Fibroblast of skin of scalp (primary cell): ENCODE results near the gene GZMH. TPM values are rescaled to one million over a fixed set of nuclear protein-coding genes. Genes with fewer than 3 reads are reported as not detected.
"Not testable (repeated sequence)": the region's sequence is repeated elsewhere in the genome, so short reads cannot be mapped to it uniquely, and the experiment has no call there.

Experiments used
- DNase-seq: peaks from one replicate; pipeline ENCODE4 v3.0.0-alpha.2; 2013
- polyA plus RNA-seq, 2 experiments: library from polyadenylated mRNA; unstranded; fragments of 120-200 nt; gene quantifications; one replicate each; pipeline ENCODE4 v1.2.1, GENCODE V29; 2013; ENCODE audit not compliant: insufficient read length in 2 of 2

Gene GZMH, protein sequence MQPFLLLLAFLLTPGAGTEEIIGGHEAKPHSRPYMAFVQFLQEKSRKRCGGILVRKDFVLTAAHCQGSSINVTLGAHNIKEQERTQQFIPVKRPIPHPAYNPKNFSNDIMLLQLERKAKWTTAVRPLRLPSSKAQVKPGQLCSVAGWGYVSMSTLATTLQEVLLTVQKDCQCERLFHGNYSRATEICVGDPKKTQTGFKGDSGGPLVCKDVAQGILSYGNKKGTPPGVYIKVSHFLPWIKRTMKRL
- not detected for polyA plus RNA-seq (2013, experiment 1 of 2; ENCODE audit: insufficient read length)
- not detected for polyA plus RNA-seq (2013, experiment 2 of 2; ENCODE audit: insufficient read length)

- no peak for DNase-seq
These were observed at the start of gene GZMH for GRCh38 chr14:24609655-24610344. TSS of gene GZMH (minus strand) at chr14:24609685. CDS start at chr14:24609613, 72 bp downstream.

GRCh38 chr14:24648361-24648760 lies 38.9 kb upstream of the GZMH start:
- not testable (repeated sequence) for DNase-seq

- no peak for DNase-seq
These were observed 30.4 kb upstream of the GZMH start for GRCh38 chr14:24639905-24640304.

GRCh38 chr14:24639270-24639669 lies 29.8 kb upstream of the GZMH start:
- DNase-seq: no peak

- no peak for DNase-seq
These were observed 24.7 kb upstream of the GZMH start, which contains the start of gene GZMB for GRCh38 chr14:24634158-24634557. TSS of gene GZMB (minus strand) at chr14:24634190. CDS start at chr14:24634160, 30 bp downstream.

- no peak for DNase-seq
These were observed 23.9 kb upstream of the GZMH start for GRCh38 chr14:24633353-24633752.

DNA sequence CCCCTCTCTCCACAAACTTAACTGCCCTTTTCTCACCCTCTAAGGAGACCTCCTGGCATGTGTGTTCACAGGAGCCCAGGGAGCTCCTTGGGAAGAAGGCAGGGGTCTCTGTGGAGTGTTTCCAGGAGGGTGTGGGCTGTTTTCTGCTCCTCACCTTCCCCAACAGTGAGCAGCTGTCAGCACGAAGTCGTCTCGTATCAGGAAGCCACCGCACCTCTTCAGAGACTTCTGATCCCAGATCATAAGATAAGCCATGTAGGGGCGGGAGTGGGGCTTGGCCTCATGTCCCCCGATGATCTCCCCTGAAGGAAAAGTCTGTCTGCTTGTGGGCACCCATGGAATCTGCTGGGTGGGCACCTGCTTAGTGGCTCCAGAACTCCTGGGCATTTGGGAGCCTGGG lies 23.3 kb upstream of the GZMH start:
- DNase-seq: no peak

DNA sequence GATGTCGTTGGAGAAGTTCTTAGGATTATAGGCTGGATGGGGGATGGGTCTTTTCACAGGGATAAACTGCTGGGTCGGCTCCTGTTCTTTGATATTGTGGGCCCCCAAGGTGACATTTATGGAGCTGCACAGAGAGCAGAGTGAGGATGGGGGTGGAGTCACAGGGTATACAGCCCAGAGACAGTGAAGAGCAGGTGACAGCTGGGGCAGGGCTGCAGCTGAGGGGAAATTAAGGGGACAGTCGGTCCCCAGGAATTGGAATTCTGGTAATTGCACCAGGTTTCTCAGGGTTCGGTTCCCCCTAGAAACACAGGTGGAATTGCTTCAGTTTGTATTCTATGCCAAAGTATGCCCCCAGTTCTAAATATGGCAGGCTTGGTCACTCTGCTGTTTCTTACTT lies 22.9 kb upstream of the GZMH start:
- DNase-seq: no peak

GRCh38 chr14:24631749-24632335 lies 22.4 kb upstream of the GZMH start:
- no peak for DNase-seq

- no peak for DNase-seq
These were observed 21.5 kb upstream of the GZMH start for GRCh38 chr14:24630872-24631477.

DNA sequence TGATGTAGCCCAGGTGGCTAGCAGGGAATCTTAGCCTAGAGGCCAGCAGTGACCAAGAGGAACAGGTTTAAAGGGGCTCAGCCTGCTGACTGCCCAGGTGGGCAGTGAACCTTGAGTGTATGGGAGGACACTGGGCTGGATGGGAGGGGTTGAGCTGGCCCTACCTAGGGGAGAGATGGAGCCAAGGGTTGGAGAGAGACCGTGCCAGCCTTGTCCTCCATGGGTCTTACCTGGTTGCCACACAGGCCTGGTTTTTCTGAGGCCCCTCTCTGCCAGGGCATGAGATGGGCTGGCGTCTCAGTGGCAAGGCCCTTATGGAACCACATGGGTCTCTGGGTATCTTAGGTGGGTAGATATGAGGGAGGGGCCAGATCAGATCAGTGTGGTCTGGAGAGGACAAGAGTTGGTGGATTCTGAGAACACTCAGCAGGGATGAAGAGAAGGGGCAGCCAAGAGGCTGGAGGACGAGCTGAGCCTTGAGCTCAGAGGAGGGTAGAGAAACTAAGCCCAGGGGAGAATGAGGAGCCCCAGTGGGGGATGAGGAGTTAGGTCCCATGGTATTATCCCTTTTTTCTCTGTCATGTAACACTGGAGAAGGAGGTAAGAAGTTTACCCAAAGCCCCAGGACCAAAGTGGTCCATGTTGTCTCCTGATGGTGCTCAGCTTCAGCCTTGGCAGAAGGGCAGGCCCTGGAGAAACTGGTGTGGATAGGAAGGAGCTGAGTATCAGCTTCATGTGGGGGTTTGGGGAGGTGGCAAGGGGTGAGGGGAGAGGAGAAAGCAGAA lies 20.8 kb upstream of the GZMH start:
- no peak for DNase-seq

DNA sequence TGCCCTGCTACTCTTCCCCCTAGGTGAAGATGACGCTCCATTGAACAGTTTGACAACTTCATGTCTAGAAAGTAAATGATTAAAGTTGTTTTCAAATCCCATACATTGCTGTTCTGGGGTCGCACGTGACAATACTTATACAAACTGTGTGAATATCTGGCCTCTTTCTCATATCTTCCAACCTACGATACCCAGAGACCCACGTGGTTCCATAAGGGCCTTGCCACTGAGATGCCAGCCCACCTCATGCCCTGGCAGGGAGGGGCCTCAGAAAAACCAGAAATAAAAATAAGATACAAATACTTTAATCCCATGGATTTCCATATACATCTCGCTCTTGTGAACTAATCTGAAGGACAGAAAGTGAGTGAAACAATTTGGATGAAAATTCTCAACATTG lies 20.0 kb upstream of the GZMH start:
- DNase-seq: no peak

DNA sequence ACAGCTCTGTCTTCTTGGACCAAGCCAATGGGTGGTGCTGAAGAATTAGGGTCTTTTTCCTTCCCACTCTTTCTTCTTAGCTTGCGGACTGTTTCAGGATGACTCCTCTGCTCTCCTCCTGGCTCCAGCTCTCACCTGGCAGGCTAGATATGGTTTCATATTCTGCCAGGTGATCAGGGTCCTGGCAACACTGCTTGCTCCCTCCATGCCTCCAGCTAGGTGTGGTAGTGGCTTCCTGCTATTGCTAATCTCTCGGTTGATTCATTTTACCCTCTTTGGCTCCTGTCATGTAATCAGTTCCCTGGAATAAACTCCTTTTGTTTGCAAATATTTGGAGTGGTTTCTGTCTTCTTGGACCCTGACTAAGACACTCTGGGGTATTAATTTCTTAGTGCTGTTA lies 4.3 kb upstream of the GZMH start:
- DNase-seq: no peak

DNA sequence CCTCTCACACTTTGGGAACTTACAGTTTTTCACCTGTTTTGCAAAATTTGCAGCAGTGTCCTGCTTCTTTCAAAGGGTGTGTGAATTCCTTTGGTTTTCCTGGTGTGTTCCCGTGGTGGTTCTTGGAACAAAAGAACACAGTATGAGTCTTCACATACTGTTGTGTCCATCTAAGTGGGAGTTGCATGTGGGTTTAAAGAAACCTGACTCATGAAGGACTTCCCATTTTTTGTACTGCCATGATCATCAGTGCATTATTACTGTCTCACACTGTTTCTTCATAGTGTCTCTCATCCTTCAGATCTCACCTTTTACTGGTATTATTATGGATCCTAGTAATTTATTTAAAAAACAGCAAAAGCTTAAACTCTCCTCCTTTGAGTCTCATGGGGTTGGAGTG lies 3.8 kb upstream of the GZMH start:
- DNase-seq: no peak

- no peak for DNase-seq
These were observed 2.7 kb upstream of the GZMH start for GRCh38 chr14:24612196-24612595.

GRCh38 chr14:24607635-24608514 lies 1.6 kb downstream of the GZMH start:
- DNase-seq: no peak

DNA sequence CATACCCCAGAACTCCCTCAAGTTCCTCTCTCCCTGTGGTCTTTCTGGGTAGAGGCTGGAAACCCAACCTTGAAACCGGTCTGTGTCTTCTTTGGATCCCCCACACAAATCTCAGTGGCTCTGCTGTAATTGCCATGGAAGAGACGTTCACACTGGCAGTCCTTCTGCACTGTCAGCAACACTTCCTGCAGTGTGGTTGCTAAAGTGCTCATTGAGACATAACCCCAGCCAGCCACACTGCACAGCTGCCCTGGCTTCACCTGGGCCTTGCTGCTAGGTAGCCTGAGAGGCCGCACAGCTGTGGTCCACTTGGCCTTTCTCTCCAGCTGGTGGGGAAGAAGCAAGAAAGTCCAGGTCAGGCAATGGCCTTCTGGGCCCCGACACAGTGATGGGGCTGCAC lies 2.4 kb downstream of the GZMH start:
- no peak for DNase-seq

GRCh38 chr14:24606297-24606696 lies 3.2 kb downstream of the GZMH start:
- no peak for DNase-seq

DNA sequence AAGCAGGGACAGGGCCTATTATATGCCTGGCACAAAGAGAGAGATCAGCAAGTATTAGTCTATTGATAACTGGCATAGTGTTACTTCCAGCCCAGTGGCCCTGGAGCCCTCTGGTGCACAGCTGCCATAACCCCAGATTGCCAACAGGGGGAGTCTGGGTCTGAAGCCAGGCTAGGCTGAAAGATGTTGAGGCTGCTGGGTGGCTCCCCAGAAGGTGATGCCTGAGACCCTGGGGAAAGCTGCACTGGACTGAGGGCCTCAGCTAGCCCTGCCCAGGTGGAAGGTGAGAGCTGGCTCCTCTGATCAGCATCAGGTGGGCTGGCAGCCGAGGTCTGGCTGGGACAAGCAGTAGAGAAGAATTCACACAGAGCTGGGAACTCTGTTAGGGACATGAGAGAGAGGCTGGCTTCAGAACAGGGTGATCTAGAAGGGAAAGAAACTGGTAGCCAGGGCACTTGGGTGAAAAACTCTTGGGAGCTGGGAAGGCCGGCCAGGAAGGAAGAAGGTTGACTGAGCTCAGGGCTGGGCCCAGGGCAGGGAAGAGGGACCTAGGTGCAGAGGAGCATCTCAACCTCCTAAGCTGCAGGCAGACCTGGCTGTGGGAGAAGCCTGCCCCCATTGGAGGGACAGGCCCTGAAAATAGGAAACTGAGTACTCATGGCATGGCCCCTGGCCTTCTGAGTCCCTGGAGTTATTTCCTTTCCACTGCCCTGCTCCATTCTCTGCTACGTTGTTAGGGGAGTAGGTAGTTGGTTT lies 3.9 kb downstream of the GZMH start:
- no peak for DNase-seq

- no peak for DNase-seq
These were observed 12.1 kb downstream of the GZMH start for GRCh38 chr14:24597403-24597802.
